Skeletal muscle cell (primary cell): ENCODE data around the gene SCYL2.

ENCODE experiments used
- DNase-seq: peaks from one replicate; pipeline ENCODE4 v3.0.0-alpha.2; 2010; ENCODE audit warnings: low read depth
- H3K4me3 ChIP-seq: 2 replicates; pipeline ENCODE4 v1.5.1; 2011; ENCODE audit warnings: low read depth, mild to moderate bottlenecking, control low read depth, low read length, moderate library complexity

Gene SCYL2

DNA sequence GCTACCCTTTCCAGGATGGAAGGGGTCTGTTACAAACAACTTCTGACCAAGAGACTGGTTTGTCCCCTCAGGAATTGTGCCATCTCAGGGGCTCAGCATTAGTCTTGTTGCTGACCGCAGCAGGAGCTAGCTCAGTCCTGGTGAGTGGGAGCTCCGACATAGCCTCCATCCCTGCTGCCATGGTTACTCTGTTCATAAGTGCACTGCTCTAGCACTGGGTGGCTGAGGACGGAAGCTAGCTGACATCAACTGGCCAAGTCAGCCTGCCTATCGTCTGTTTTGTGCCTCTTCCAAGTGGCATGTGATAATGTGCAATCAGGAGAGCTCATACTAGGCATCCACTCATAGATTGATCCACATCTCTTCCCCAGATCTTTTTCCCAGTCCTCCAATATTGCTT lies 97.3 kb downstream of the SCYL2 start:
- DNase-seq, result no peak

DNA sequence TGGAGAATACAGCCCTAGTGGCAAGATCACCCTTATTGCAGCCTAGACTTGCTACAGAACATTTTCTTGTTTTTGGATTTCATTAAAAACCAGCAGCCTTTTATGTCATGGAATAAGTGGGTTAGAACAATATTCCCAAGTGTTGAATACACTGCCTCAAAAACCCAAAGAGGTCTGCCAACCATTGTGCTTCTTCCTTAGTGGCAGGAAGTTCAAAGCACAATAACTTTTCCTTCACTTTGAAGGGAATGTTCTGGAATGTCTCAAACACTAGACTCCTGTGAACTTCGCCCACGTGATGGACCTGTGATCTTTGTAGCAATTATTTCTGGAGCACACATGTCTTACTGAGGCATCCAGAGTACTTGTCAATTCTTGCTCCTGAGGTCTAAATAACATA lies 98.4 kb downstream of the SCYL2 start:
- no peak overlapping the region for H3K4me3 ChIP-seq
- DNase-seq, result no peak

More for the DNA sequence above, 97.3 kb downstream of the SCYL2 start:
- H3K4me3 ChIP-seq, result no peak overlapping the region

DNA sequence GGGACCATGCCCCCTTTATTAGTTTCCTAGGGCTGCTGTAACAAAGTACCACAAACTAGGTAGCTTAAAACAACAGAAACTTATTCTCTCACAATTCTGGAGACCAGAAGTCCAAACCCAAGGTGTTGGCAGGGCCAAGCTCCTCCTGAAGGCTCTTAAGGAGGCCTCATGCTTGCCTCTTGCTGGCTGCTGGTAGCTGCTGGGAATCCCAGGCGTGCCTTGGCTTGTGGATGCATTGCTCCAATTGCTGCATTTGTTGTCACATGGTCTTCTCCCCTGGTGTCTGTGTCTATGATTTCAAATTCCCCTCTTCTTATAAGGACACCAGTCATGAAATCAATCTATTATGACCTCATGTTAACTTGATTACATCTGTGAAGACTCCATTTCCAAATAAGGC lies 101.1 kb downstream of the SCYL2 start:
- DNase-seq, result no peak
- H3K4me3 ChIP-seq, result no peak overlapping the region

DNA sequence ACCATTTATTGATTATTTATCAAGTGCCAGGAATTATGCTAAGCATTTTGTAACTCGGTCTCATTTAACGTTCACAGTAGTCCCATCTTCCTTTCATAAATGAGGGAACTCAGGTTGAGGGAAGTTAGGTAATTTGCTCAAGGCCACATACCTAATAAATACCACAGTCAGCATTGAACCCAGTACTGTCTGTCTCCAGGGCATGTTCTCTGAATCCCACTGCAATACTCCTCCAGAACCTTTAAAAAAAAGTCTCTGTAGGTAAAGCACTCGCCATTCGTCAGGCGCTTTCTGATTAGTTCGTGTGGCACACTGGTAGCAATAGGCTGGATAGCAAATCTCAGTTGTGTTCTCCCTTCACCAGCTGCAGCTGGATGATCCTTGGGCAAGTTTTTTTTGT lies 104.2 kb downstream of the SCYL2 start:
- DNase-seq, result no peak
- H3K4me3 ChIP-seq, result no peak overlapping the region

DNA sequence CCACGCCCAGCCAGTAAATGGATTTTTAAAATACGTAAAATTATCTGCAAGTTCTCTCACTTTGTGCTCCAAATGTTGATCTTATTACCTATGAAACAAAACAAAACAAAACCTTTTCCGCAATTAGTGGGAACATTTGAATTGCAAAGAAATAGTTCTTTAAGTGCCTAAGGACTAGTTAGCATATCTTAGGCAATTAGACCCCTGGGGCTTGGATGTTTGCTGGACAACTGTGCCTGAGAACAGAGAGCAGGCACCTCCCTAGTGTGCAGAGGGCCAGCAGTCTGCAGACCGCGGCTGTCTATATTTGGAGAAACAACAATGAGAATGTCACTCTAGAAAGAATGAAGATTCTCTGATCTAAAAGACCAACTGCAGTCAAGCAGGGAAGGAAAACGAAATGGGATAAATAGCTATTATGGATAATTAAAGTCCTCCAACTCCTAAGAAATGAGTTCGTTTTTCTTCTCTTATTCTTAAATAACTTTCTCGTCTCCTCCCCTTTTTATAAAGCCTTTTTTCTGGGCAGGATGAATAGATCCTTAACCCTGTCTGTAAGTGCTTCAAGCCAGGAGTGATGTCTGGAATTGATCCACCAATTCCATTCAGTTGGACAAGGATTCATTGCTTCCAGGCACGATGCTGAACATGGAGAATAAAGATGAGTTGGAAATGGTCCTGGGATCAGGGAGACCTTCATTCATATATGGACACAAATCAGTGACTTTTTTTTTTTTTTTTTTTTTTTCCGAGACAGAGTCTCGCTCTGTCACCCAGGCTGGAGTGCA lies 106.1 kb downstream of the SCYL2 start:
- no peak for DNase-seq
- no peak overlapping the region for H3K4me3 ChIP-seq

DNA sequence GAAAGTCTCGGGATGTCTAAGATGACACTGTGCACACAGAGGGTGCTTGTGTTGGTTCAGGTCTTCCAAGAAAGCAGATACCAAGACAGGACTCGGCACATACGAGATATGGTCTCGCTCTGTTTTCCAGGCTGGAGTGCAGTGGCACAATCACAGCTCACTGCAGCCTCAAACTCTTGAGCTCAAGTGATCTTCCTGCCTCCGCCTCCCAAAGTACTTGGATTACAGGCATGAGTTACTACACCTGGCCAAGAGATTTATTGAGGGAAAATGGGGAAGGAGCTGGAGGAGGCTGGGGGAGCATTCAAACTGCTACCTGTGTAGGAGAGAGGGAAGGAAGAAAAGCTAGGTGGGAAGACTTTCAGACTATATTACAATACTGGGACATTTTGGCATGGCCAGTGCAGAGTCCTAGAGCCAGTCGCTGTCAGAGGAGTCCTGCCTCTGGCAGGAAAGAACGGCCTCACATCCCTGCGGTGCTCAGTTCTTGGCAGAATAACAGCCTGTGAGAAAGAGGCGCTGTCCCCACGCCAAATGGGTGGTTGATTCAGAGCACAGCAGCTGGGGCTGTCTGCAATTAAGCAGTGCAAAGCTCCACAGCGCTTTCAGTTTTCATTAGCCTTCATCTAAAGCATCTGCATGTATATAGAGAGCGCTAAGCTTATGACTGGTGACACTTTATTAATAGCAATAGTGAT lies 108.2 kb downstream of the SCYL2 start:
- H3K4me3 ChIP-seq, result no peak overlapping the region
- DNase-seq, result peak; percentile 15

DNA sequence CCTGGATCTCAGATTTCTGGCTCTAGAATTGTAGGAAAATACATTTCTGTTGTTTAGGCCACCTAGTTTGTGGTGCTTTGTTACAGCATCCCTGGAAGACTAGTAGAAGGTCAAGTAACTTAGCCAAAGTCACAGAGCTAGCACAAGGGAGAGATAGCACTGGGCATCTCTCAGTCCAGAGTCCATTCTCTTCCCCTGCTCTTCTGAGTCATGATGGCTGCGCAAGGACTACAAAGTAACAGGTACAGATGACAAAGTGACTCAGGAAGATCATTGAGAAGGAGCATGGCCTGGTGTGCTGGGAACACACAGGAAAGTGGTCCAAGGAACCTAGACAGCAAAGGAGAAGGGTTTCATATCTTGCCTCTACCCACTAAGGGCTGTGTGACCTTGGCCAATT lies 109.2 kb downstream of the SCYL2 start:
- no peak overlapping the region for H3K4me3 ChIP-seq
- DNase-seq, result no peak

DNA sequence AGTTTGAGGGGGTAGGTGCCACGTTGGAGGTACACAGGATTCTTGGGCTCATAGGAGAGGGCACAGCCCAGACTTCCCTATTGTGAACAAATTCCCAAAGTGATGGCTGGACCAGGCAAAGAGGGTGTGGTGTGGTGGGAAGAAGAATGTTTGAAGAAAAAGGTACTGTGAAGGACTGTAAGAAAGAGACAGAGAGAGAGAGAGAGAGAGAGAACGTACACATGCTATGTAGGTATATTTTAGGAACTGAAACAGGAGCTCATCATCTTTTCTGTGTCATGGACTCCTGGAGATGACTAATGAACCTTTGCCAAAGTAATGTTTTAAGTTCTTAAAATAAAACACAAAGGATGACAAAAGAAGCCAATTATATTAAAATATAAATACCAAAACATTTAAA lies 114.4 kb downstream of the SCYL2 start:
- DNase-seq, result no peak
- H3K4me3 ChIP-seq, result no peak overlapping the region

DNA sequence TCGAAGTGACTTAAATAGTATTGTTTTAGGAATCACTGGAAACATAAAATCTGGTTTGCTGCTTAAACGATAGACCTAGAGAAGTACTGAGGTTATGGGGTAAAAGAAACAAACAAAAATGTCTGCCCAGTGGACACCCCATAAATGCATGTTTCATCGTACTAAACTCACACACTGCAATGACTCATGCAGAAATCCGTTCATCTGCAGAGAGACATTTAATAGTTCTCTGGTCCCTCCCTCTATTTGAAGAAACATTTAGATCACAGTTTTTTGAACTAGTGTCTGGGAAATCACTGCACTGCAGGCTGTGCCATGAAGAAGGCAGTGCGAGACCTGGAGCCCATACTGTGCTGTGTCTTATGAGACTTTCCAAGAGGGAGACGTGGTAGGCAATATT lies 115.4 kb downstream of the SCYL2 start:
- DNase-seq, result no peak
- H3K4me3 ChIP-seq, result no peak overlapping the region

DNA sequence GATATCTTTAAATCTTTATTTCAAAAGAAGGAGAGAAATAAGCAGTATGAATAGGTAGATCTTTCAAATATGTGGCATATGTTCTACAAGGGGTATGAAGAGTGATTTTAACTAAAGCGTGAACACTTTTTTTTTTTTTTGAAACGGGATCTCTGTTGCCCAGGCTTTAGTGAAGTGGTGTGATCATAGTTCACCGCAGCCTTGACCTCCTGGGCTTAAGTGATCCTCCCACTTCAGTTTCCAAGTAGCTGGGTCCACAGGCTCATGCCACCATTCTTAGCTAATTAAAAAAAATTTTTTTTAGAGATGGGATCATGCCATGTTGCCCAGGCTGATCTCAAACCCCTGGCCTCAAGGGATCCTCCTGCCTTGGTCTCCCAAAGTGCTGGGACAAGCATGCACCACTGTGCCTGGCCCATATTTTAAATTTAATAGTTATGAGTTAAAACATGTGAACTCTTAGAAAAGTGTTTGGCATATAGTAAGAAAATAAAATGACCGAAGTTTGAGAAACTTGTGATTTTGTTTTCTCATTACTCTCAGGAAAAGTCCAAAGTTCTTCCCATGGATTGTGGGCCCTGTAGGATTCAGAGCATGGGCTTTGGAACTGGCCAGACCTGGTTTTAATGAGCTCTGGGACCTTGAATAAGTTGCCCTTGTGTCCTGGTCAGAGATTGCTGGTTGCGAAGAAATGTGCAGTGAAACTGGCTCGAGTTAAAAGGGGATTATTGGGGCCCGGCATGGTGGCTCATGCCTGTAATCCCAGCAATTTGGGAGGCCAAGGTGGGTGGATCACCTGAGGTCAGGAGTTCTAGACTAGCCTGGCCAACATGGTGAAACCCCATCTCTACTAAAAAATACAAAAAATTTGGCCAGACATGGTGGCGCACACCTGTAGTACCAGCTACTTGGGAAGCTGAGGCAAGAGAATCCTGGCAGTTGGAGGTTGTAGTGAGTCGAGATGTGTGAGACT lies 116.9 kb downstream of the SCYL2 start:
- DNase-seq, result no peak
- no peak overlapping the region for H3K4me3 ChIP-seq

DNA sequence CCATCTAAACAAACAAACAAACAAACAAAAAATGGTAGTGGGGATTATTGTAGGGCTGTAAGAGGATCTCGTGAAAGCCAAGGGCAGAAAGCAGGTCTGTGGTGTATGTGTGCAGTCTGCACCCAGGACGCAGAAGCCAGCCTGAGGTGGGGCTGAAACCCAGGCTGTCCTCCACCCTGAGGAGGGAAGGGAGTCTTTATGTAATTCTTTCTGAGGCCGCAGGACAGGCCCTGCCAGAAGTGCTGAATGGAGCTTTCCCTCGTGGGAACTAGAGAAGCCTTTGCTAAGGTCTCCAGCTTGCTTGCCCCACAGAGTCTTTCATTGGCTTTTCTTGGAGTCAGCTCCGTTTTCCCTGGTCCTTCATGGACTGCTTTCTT lies 117.6 kb downstream of the SCYL2 start:
- no peak overlapping the region for H3K4me3 ChIP-seq
- no peak for DNase-seq

DNA sequence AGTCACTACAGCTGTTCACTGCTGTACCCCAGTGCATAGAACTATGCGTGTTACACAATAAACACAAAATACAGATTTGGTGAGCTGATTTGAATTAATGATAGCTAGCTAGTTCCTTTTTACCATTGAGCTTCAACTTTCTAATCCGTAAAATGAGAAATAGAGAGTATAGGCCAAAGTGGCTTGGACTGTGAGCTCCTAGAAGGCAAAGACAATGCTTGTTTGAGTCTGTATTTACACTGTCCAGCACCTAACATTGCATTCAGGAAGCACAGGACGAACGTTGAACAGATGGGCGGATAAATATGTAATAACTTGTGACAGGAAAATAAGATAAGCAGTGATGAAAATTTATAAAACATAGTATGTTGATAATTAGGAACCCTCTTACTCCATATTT lies 121.4 kb downstream of the SCYL2 start:
- H3K4me3 ChIP-seq, result no peak overlapping the region
- DNase-seq, result no peak
